Activated CD8-positive, alpha-beta T cell treated with anti-CD3 and anti-CD28 coated beads, Interleukin-2, amount 10 ng/mL, durations not matched to agents 7 days and 5 days (primary cell): ENCODE data around the gene RIN3. TPM values are rescaled to one million over a fixed set of nuclear protein-coding genes. Genes with fewer than 3 reads are reported as not detected.

Experiments
- ATAC-seq: fragments of 150-1000 bp; cut with Tn5 transposase; one replicate; pipeline ENCODE4 v1.10.0; 2021; ENCODE audit warnings: moderate library complexity
- CTCF ChIA-PET: fragments of 350-600 bp; sonication (Branson Sonifier 250); formaldehyde crosslinking; loops from one replicate; lab custom pipeline; 2021; ENCODE audit warnings: antibody characterized with exemption; lab: Charles Lee
- POLR2A ChIA-PET: fragments of 350-600 bp; sonication (Branson Sonifier 250); formaldehyde crosslinking; loops from one replicate; lab custom pipeline; 2021; ENCODE audit warnings: antibody characterized with exemption; lab: Charles Lee
- DNase-seq: peaks from one replicate; pipeline ENCODE4 v3.0.0-alpha.2; 2020
- H3K27ac Mint-ChIP-seq: one replicate; pipeline ENCODE4 v1.8.0; 2021; ENCODE audit warnings: mild to moderate bottlenecking, mixed read lengths
- H3K27me3 Mint-ChIP-seq: one replicate; pipeline ENCODE4 v1.8.0; 2021; ENCODE audit warnings: low read depth, mixed read lengths
- H3K36me3 Mint-ChIP-seq: one replicate; pipeline ENCODE4 v1.8.0; 2021; ENCODE audit warnings: low read depth, mixed read lengths
- H3K4me1 Mint-ChIP-seq: one replicate; pipeline ENCODE4 v1.8.0; 2021; ENCODE audit warnings: low read depth, mixed read lengths
- H3K4me3 Mint-ChIP-seq: one replicate; pipeline ENCODE4 v1.8.0; 2021; ENCODE audit warnings: mild to moderate bottlenecking, mixed read lengths
- H3K9me3 Mint-ChIP-seq: one replicate; pipeline ENCODE4 v1.8.0; 2022; ENCODE audit warnings: mixed read lengths; ENCODE audit not compliant: insufficient read depth
- total RNA-seq, 2 experiments: library from RNA; stranded (reverse); gene quantifications; one replicate each; pipeline ENCODE4 v1.2.3, GENCODE V29; 2021

RIN3 gene
- total RNA-seq, 2 experiments from 2014 or later = 85.6 to 89.0 TPM

DNA sequence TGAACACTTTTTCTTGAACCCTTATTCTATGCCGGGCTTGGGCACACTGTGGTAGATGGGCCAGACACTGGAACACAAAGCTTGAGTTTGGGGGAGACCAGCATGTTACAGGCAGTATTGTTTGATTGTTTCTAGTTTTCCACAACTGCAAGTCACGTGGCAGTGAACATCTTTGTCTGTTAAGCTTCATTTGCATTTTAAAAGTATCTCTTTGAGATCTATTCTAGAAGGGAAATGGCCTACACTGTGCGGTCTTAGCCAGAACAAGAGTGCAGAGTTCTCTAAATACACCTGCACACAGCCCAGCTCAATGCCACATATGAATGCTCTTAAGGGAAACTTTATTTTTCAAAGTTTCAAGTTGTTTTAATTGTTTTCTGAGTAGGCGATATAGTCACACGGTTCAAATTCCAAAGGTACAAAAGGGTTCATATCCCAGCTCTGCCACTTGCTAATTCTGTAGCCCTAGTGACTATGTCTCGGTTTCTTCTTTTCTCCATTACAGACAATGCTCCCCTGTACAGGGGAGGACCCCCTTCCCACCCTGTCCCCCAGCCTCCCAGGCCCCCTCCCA, 24.9 kb downstream of the RIN3 start:
- Mint-ChIP-seq H3K4me3 (no peak overlapping the region), H3K4me1 (peaks cover 86% of the 10 kb centered on the region)

DNA sequence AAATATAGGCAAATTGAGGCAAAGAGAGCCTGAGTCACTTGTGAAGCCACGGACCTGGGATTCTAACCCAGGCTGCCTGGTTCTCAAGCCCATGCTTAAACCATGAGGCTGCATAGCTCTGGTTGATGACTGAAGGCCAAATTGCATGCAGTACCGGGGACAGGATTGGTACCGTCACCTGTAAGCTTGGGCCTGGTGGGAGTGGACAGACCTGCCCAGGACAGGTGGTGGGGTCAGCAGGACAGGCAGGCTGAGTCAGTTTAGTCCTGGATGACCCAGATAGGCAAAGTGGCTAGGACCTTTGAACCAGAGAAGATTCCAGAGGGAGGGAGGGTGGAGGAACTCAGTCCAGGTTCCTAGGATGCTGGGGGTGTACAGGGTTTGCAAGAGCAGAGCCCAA, 25.8 kb downstream of the RIN3 start:
- no peak for ATAC-seq
- peak overlapping the region; percentile 18 for H3K4me3 Mint-ChIP-seq
- no peak for DNase-seq
- H3K9me3 Mint-ChIP-seq = no peaks in the 10 kb centered on the region
- H3K4me1 Mint-ChIP-seq = peaks cover 85% of the 10 kb centered on the region
- ChIA-PET CTCF (interaction anchor here (1.3 to 1.7 kb wide), 2 partner anchors 10 to 47 kb away, joined by 3 to 5 read pairs; no protein-coding TSS in a partner anchor), POLR2A (interaction anchor here (0.6 to 1.5 kb wide), 2 partner anchors 8 to 20 kb away, joined by 3 read pairs; no protein-coding TSS in a partner anchor)
- H3K27ac Mint-ChIP-seq = peak overlapping the region; percentile 72
- no peaks in the 10 kb centered on the region for H3K27me3 Mint-ChIP-seq
- H3K36me3 Mint-ChIP-seq = peaks cover 37% of the 10 kb centered on the region

More for the DNA sequence above, 24.9 kb downstream of the RIN3 start:
- no peak for DNase-seq
- ATAC-seq = peak; percentile 29
- Mint-ChIP-seq H3K27me3 (no peaks in the 10 kb centered on the region), H3K27ac (peak overlapping the region; percentile 73), H3K9me3 (no peaks in the 10 kb centered on the region), H3K36me3 (peaks cover 39% of the 10 kb centered on the region)
- CTCF ChIA-PET = interaction anchor here (1.2 to 1.7 kb wide), 3 partner anchors 11 to 48 kb away, joined by 3 to 5 read pairs (median 3); no protein-coding TSS in a partner anchor
- POLR2A ChIA-PET = interaction anchor here (0.6 to 1.0 kb wide), 5 partner anchors 14 to 178 kb away, joined by 3 to 4 read pairs (median 3); no protein-coding TSS in a partner anchor

DNA sequence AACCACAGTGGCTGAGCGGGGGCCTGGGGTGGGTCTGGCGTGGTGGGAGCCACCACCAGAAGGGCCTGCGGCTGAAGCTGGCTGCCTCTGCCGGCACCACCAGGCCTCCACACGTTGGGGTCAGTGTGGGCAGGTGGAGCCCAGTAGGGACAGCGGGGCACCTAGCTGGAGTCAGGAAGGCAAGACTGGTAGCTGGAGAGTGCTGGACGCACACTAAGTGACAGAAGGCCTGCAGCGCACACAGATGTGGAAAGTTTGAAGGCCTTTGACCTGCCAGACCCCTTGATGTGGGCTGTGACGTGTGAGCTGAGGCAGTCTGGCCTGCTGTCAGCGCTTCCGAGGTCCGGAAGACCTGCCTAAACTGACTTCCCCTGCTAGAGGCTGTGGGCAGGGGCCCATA, 26.3 kb downstream of the RIN3 start:
- peak overlapping the region; percentile 18 for H3K4me3 Mint-ChIP-seq
- peaks cover 34% of the 10 kb centered on the region for H3K36me3 Mint-ChIP-seq
- H3K27me3 Mint-ChIP-seq = no peaks in the 10 kb centered on the region
- H3K9me3 Mint-ChIP-seq = no peaks in the 10 kb centered on the region
- CTCF ChIA-PET = interaction anchor here (1.3 to 1.7 kb wide), 2 partner anchors 10 to 46 kb away, joined by 3 to 5 read pairs; no protein-coding TSS in a partner anchor
- no peak for DNase-seq
- POLR2A ChIA-PET = interaction anchor here (0.6 to 1.5 kb wide), 2 partner anchors 8 to 21 kb away, joined by 3 read pairs; no protein-coding TSS in a partner anchor
- peak overlapping the region; percentile 72 for H3K27ac Mint-ChIP-seq
- peak; percentile 42 for ATAC-seq
- peaks cover 81% of the 10 kb centered on the region for H3K4me1 Mint-ChIP-seq

DNA sequence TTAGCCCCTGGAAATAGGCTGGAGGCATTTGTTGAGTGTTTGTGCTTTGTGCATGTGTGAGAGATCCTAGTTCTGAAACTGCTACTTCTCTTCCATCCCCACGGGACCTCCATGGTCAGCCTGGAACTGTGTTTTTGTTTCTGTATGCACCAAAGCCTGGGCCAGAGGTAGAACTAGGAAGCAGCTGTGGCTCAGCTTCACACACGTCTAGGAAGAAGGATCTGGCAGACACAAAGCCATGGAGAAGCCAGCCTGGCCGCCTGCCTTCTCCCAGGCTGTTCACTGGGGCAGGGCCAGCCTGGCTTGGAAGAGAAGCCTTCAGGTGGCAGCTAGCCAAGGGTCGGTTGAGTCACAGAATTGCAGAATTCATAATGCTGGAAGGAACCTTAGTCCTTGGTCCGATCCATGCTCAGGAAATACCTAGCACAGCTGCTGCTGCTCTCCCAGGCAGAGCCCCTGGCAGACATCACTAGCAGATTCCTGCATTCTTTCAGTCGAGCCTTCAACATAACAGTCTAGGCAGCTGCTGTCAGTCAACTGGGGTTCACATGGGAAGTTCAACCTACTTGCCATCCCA, 27.0 kb downstream of the RIN3 start:
- POLR2A ChIA-PET = interaction anchor here (1.5 kb wide), 1 partner anchor 9 kb away, joined by 3 read pairs; no protein-coding TSS in a partner anchor
- ATAC-seq = no peak

DNA sequence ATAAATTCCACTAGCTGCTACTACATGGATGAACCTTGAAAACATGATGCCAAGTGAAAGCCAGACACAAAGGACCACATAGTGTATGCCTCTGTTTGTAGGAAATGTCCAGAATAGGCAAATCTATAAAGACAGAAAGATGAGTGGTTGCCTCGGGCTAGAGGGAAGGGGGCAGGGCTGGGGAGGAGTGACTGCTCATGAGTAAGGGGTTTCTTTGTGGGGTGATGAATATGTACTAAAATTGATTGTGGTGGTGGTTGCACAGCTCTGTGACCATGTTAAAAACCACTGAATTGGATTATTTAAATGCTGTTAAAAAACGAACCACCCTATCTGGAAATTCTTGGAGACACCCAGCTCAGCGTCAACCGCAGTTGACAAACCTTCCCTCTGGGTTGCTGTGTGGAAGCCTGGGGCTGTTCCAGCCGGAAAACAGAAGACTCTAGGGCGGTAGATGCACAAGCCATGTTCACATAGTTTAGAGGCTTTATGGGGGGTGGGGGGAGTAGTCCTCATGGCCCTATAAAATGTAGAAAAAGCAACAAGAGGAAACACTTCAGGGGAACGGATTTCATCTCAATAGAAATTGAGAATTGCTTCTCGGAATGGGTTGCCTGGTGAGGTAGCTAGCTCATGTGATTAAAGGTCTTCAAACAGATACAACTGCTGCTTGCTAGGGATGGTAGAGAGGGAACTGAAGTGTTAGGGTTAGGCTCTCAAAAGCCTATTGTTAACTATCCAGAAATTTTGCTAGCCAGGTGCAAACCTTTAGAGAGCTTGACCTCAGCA, 29.4 kb downstream of the RIN3 start:
- ChIA-PET CTCF (interaction anchor here (1.1 to 1.4 kb wide), 2 partner anchors 22 to 44 kb away, joined by 3 to 4 read pairs; no protein-coding TSS in a partner anchor), POLR2A (interaction anchor here (0.7 kb wide), 1 partner anchor 12 kb away, joined by 3 read pairs; no protein-coding TSS in a partner anchor)
- Mint-ChIP-seq H3K27me3 (no peaks in the 10 kb centered on the region), H3K4me3 (no peak overlapping the region), H3K36me3 (peaks cover 24% of the 10 kb centered on the region), H3K27ac (peak overlapping the region; percentile 26), H3K4me1 (peaks cover 66% of the 10 kb centered on the region), H3K9me3 (no peaks in the 10 kb centered on the region)
- no peak for ATAC-seq
- DNase-seq = no peak

More for the DNA sequence above, 27.0 kb downstream of the RIN3 start:
- Mint-ChIP-seq H3K9me3 (no peaks in the 10 kb centered on the region), H3K36me3 (peaks cover 31% of the 10 kb centered on the region), H3K27me3 (no peaks in the 10 kb centered on the region), H3K4me3 (no peak overlapping the region), H3K27ac (peak overlapping the region; percentile 72), H3K4me1 (peaks cover 75% of the 10 kb centered on the region)
- CTCF ChIA-PET = interaction anchor here (1.1 kb wide), 1 partner anchor 143 kb away, joined by 3 read pairs; no protein-coding TSS in a partner anchor
- DNase-seq = no peak

DNA sequence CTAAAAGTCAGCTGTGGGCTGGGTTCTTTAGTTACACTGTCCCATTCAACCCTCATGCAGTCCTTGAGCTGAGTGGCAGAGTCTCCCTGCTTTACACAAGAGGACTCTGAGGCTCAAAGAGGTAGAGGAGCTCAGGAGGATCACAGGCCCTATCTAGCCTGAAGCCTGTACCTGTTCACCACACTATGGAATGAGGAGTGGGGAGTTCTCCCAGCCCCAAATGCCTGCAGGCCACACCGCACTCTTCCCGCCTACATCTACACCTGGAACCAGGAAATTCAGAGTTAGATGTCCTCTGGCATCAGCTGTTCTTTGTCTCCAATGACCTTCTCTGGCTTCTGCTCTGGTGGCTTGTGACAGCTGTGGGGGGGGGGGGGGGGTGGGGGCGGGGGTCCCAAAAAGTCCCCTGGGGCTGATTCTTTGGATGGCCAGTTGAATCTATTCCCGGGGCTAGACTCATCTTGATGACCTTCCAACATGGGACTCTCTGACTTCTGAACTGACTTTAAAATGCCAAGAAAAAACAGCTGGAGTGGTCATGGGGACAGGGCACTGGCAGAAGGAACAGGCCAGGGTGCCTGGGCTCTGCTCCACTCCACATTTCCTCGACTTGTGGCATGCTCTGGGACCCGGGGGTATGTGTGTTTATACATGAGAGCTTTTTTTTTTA, 30.6 kb downstream of the RIN3 start:
- CTCF ChIA-PET = interaction anchor here (1.0 to 1.4 kb wide), 2 partner anchors 9 to 42 kb away, joined by 3 to 4 read pairs; no protein-coding TSS in a partner anchor
- Mint-ChIP-seq H3K36me3 (peaks cover 22% of the 10 kb centered on the region), H3K27me3 (no peaks in the 10 kb centered on the region), H3K27ac (peak overlapping the region; percentile 57), H3K4me1 (peaks cover 58% of the 10 kb centered on the region), H3K4me3 (no peak overlapping the region), H3K9me3 (no peaks in the 10 kb centered on the region)
- DNase-seq (no peak), ATAC-seq (no peak)
- POLR2A ChIA-PET = interaction anchor here (0.7 to 1.6 kb wide), 4 partner anchors 9 to 109 kb away, joined by 3 to 6 read pairs (median 4); no protein-coding TSS in a partner anchor

DNA sequence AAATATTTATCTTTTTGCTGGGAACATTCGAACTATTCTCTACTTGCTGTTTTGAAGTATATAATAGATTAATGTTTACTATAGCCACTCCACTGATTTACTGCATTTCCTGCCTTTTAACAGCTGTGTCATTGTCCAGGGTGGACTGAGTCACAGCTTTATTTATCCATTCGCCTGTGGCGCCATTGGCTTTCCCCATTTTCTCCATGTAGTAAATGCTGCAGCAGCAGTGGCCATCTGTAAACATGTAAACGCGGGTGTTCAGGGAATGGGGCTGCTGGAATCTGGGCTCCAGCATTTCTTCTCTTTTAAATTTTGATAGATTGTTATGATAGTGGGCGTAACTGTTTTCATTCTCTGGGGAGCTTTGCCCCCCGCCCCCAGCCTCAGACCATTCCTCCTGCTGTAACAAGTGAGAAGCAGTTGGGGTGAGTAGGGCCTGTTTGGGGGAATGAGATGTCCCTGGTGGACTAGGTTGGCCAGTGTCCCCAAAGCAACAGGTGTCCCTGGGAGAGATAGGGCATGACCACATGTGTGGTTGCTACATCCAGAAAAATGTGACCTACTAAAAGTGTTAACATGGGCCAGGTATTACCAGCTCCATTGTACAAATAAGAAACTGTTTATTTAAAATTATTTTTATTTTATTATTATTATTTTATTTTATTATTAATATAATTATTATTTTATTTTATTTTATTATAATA, 32.9 kb downstream of the RIN3 start:
- DNase-seq = no peak
- no peak for ATAC-seq
- no peaks in the 10 kb centered on the region for H3K27me3 Mint-ChIP-seq
- ChIA-PET CTCF (interaction anchor here (0.8 to 1.4 kb wide), 2 partner anchors 23 to 41 kb away, joined by 3 to 4 read pairs; no protein-coding TSS in a partner anchor), POLR2A (interaction anchor here (0.6 kb wide), 1 partner anchor 37 kb away, joined by 3 read pairs; no protein-coding TSS in a partner anchor)
- peak overlapping the region; percentile 46 for H3K27ac Mint-ChIP-seq
- H3K36me3 Mint-ChIP-seq = peaks cover 22% of the 10 kb centered on the region
- peaks cover 56% of the 10 kb centered on the region for H3K4me1 Mint-ChIP-seq
- H3K4me3 Mint-ChIP-seq = no peak overlapping the region
- H3K9me3 Mint-ChIP-seq = no peaks in the 10 kb centered on the region

DNA sequence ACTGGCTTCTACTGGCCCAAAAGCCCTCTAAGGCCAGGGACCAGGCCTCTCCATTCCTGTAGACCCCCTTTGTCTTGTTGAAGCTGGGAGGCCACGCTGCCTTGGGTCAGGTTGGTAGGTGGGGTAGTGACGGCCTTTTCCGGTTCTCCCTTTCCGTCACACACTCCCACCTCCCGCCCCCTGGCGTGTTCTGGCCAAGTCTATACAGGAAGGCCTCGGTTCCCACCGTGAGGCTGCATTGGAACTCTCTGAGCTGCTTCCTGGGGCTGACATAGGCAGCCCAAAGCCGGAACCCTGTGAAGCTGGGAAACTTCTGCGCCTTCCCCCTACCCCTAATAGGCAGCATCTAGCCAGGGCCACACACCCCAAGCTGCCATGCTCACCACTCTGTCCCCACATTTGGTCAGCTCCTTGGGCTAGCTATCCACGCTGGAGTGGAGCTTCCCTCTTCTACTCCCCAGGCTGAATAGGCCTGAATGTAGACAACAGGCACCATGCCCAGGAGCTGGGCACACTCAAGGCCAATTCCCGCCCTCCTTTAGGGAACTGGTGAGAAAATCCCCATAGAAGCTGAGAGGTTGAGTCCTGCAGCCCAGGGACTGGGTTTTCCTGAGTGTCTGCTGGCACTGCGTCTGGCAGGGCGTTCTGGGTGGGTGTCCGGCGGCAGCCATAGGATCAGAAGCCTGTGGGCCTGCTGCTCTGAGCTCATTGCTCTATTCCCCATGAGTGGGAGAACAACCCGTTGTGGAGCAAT, 35.7 kb downstream of the RIN3 start:
- Mint-ChIP-seq H3K4me1 (peaks cover 58% of the 10 kb centered on the region), H3K27ac (no peak overlapping the region), H3K4me3 (no peak overlapping the region), H3K36me3 (peaks cover 26% of the 10 kb centered on the region), H3K9me3 (no peaks in the 10 kb centered on the region), H3K27me3 (no peaks in the 10 kb centered on the region)
- ATAC-seq (no peak), DNase-seq (no peak)
- ChIA-PET POLR2A (interaction anchor here (0.8 to 1.1 kb wide), 4 partner anchors 11 to 54 kb away, joined by 3 to 4 read pairs (median 4); no protein-coding TSS in a partner anchor), CTCF (interaction anchor here (1.1 to 2.8 kb wide), 7 partner anchors 10 to 133 kb away, joined by 3 to 16 read pairs (median 5); no protein-coding TSS in a partner anchor)

DNA sequence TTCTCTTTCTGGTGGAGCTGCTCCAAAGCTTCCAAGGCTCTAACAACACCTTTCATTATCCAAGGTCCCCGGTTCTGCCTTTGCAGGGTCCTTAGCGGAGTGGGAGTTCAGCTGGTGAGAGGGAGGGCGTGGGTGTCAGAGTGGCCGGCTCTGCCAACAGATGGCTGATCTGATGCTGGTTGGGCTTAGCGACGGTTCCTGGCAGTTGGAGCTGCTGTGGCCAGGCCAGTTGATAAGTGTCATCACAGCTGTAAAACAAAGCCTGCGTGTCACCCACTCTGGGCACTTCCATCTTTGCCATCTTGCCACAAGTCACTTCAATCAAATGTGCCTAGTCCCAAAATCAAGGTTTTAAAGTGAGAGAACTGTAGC, 36.3 kb downstream of the RIN3 start:
- DNase-seq = no peak
- no peak for ATAC-seq
- POLR2A ChIA-PET = interaction anchor here (0.8 to 1.1 kb wide), 3 partner anchors 10 to 53 kb away, joined by 4 read pairs; no protein-coding TSS in a partner anchor
- Mint-ChIP-seq H3K27ac (peak overlapping the region; percentile 15), H3K4me3 (no peak overlapping the region), H3K27me3 (no peaks in the 10 kb centered on the region), H3K36me3 (peaks cover 26% of the 10 kb centered on the region), H3K9me3 (no peaks in the 10 kb centered on the region), H3K4me1 (peaks cover 58% of the 10 kb centered on the region)
- CTCF ChIA-PET = interaction anchor here (1.1 to 2.8 kb wide), 7 partner anchors 11 to 132 kb away, joined by 3 to 16 read pairs (median 5); no protein-coding TSS in a partner anchor
